PC-9 (cell line): ENCODE data around the gene LRRC74A. TPM values are rescaled to one million over a fixed set of nuclear protein-coding genes. Genes with fewer than 3 reads are reported as not detected.

ENCODE experiments used
- BruUV-seq: library from RNA; stranded (reverse); fragments of 400-500 nt; replicated peaks from 2 replicates; lab custom pipeline; 2021; lab: Mats Ljungman, UMichigan
- CTCF ChIA-PET: fragments of 300-600 bp; sonication (Branson Sonifier 250); formaldehyde crosslinking; loops from one replicate; lab custom pipeline; 2022; ENCODE audit warnings: antibody characterized with exemption; lab: Charles Lee
- POLR2A ChIA-PET: fragments of 300-600 bp; sonication (Branson Sonifier 250); formaldehyde crosslinking; loops from one replicate; lab custom pipeline; 2022; ENCODE audit warnings: antibody characterized with exemption; ENCODE audit not compliant: unreplicated experiment; lab: Charles Lee
- DNase-seq, 2 experiments: peaks; one replicate each; pipeline versions ENCODE4 v3.0.0 to v3.0.0-alpha.2; 2015 to 2022; ENCODE audit warnings: mixed read lengths in 1 of 2
- H2AFZ ChIP-seq: fragments of 200-600 bp; sonication (generic); 2 replicates; pipeline ENCODE4 v1.8.1; 2017; ENCODE audit warnings: antibody characterized with exemption
- H3F3A ChIP-seq: fragments of 200-600 bp; sonication (generic); 2 replicates; pipeline ENCODE4 v1.8.1; 2017; ENCODE audit warnings: antibody characterized with exemption, mild to moderate bottlenecking, low read depth; ENCODE audit not compliant: insufficient read depth
- H3K27ac ChIP-seq: fragments of 200-600 bp; sonication (generic); 2 replicates; pipeline ENCODE4 v1.6.1; 2016; ENCODE audit warnings: mixed run types
- H3K27me3 ChIP-seq: fragments of 200-600 bp; sonication (generic); 2 replicates; pipeline ENCODE4 v1.6.1; 2016; ENCODE audit warnings: low read depth, mixed run types; ENCODE audit not compliant: insufficient read depth
- H3K36me3 ChIP-seq: fragments of 200-600 bp; sonication (generic); 2 replicates; pipeline ENCODE4 v1.6.1; 2016; ENCODE audit warnings: low read depth, mixed run types
- H3K4me1 ChIP-seq: fragments of 200-600 bp; sonication (generic); replicated peaks from 2 replicates; pipeline ENCODE4 v1.6.1; 2016; ENCODE audit warnings: mixed run types; ENCODE audit not compliant: insufficient read depth
- H3K4me2 ChIP-seq: fragments of 200-600 bp; sonication (generic); 2 replicates; pipeline ENCODE4 v1.6.1; 2017; ENCODE audit warnings: mixed run types
- H3K4me3 ChIP-seq: fragments of 200-600 bp; sonication (generic); 2 replicates; pipeline ENCODE4 v1.6.1; 2016; ENCODE audit warnings: mixed run types
- H3K79me2 ChIP-seq: fragments of 200-600 bp; sonication (generic); 2 replicates; pipeline ENCODE4 v1.6.1; 2017; ENCODE audit warnings: low read depth, mixed run types
- H3K9me2 ChIP-seq: fragments of 200-600 bp; sonication (generic); 2 replicates; pipeline ENCODE4 v1.8.1; 2017; ENCODE audit warnings: mild to moderate bottlenecking; ENCODE audit not compliant: insufficient read depth
- H3K9me3 ChIP-seq: fragments of 200-600 bp; sonication (generic); 2 replicates; pipeline ENCODE4 v1.8.1; 2016; ENCODE audit warnings: low read depth; ENCODE audit not compliant: insufficient read depth
- H4K20me1 ChIP-seq: fragments of 200-600 bp; sonication (generic); 2 replicates; pipeline ENCODE4 v1.8.1; 2017; ENCODE audit not compliant: insufficient read depth
- EZH2 ChIP-seq: fragments of 200-600 bp; sonication (generic); IDR thresholded peaks from 2 replicates; pipeline ENCODE4 v1.8.0; 2017; ENCODE audit warnings: antibody characterized with exemption, low read depth
- intact Hi-C: fragments of 100-400 bp; cut with micrococcal nuclease; formaldehyde crosslinking; loops from one replicate; pipeline ENCODE4 v1.10.0; 2022; ENCODE audit not compliant: unreplicated experiment
- total RNA-seq: library from RNA; stranded (reverse); gene quantifications from 2 replicates; pipeline ENCODE4 v1.2.3, GENCODE V29; 2021
- TF ChIP-seq, protein P1 (sequence below): fragments of 200-600 bp; sonication (generic); conservative IDR thresholded peaks from 2 replicates; pipeline ENCODE4 v1.6.1; 2017; ENCODE audit warnings: mixed run types, antibody characterized with exemption, mild to moderate bottlenecking, moderate library complexity

Gene LRRC74A
- total RNA-seq, 1 experiment from 2014 or later: not detected

DNA sequence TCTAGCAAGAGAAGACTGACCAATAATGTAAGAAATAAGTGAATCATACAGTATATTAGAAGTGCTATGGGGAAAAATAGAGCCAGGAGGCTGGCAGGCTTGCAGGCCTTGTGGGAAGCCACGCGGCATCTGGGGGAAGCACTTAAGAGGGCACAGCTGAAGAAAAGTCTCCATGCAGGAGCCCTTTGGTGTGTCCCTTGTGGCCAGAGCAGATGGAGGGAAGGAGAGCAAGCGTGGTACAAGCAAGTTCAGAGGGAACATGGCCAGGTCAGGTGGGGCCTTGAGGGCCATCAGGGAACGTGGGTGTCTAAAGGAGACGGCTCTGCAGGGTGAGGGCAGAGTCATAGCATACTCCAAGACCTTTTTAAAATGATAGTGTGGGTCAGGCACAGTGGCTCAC is 51.7 kb downstream of the LRRC74A start:
- Histone ChIP-seq H3K4me3 (no peak overlapping the region), H3K27me3 (no peaks in the 10 kb centered on the region), H3K4me2 (no peak overlapping the region), H3K79me2 (no peaks in the 10 kb centered on the region), H3F3A (no peaks in the 10 kb centered on the region), H4K20me1 (no peaks in the 10 kb centered on the region), H3K4me1 (no peaks in the 10 kb centered on the region), H3K9me2 (no peaks in the 10 kb centered on the region), H2AFZ (no peak overlapping the region), H3K27ac (no peak overlapping the region), H3K9me3 (peaks cover 13% of the 10 kb centered on the region), H3K36me3 (no peaks in the 10 kb centered on the region)
- TF ChIP-seq EZH2: no peak
- TF ChIP-seq, protein P1, sequence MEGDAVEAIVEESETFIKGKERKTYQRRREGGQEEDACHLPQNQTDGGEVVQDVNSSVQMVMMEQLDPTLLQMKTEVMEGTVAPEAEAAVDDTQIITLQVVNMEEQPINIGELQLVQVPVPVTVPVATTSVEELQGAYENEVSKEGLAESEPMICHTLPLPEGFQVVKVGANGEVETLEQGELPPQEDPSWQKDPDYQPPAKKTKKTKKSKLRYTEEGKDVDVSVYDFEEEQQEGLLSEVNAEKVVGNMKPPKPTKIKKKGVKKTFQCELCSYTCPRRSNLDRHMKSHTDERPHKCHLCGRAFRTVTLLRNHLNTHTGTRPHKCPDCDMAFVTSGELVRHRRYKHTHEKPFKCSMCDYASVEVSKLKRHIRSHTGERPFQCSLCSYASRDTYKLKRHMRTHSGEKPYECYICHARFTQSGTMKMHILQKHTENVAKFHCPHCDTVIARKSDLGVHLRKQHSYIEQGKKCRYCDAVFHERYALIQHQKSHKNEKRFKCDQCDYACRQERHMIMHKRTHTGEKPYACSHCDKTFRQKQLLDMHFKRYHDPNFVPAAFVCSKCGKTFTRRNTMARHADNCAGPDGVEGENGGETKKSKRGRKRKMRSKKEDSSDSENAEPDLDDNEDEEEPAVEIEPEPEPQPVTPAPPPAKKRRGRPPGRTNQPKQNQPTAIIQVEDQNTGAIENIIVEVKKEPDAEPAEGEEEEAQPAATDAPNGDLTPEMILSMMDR: no peak
- no peak for DNase-seq
- no TSS peak for BruUV-seq
- intact Hi-C loops: loop anchor here (2.0 to 10.0 kb wide), 3 partner anchors 27 to 823 kb away; partner anchors contain the start of genes AHSA1 and VIPAS39
- POLR2A ChIA-PET: no interaction called here
- CTCF ChIA-PET: interaction anchor here (8.7 kb wide), 1 partner anchor 192 kb away, joined by 151 read pairs; no protein-coding TSS in a partner anchor

DNA sequence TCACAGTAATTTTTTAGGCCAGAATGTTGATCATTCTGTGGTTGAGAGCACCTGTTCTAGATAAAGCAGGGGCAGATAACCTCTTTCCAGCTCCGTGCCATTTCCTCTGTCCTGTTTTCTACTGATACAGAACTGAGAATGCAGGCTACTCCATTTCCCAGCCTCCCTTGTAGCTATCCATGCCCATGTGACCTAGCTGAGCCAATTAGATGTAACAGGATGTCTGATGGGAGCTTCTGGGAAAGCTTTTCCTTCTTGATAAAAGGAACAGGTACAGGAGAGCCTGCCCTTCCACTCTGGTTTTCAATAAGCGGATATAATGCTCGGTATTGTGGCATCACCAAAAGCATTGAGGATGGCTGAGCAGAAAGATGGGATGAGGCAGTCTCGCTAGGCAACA is 54.2 kb downstream of the LRRC74A start:
- H4K20me1 ChIP-seq: no peaks in the 10 kb centered on the region
- no peak for DNase-seq
- no peak overlapping the region for H3K4me3 ChIP-seq
- H3K4me2 ChIP-seq: no peak overlapping the region
- ChIA-PET CTCF (interaction anchor here (0.7 to 0.8 kb wide), 2 partner anchors 156 to 187 kb away, joined by 3 to 10 read pairs; no protein-coding TSS in a partner anchor), POLR2A (interaction anchor here (0.6 to 0.7 kb wide), 2 partner anchors 81 to 185 kb away, joined by 4 to 11 read pairs; no protein-coding TSS in a partner anchor)
- no peaks in the 10 kb centered on the region for H3K9me2 ChIP-seq
- intact Hi-C loops: no loop called here
- no peaks in the 10 kb centered on the region for H3F3A ChIP-seq
- H2AFZ ChIP-seq: no peak overlapping the region
- BruUV-seq: no TSS peak
- H3K4me1 ChIP-seq: no peaks in the 10 kb centered on the region
- H3K36me3 ChIP-seq: no peaks in the 10 kb centered on the region
- H3K27ac ChIP-seq: no peak overlapping the region
- H3K9me3 ChIP-seq: peaks cover 5% of the 10 kb centered on the region
- TF ChIP-seq, protein P1: no peak
- TF ChIP-seq EZH2: no peak
- H3K79me2 ChIP-seq: no peaks in the 10 kb centered on the region
- H3K27me3 ChIP-seq: no peaks in the 10 kb centered on the region

DNA sequence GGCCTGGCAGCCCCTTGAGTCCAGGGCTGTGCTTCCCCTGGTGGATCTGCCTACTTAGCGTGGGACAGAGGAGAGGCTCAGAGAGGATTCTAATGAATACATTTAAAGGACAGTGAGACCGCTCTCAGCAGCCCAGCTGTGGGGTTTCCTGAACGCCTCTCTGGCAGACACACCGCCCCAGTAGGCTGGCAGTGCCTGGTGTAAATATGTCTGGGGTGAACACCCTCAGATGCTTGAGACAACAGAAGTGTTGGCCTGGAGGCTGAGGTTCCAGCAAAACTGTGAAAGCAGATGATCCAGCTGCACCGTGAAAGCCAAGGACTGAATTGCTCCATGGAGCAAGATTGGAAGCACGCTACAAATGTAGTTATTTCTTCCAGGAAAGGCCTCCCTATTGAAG is 55.1 kb downstream of the LRRC74A start:
- H2AFZ ChIP-seq: no peak overlapping the region
- H3K4me2 ChIP-seq: no peak overlapping the region
- H3F3A ChIP-seq: no peaks in the 10 kb centered on the region
- H4K20me1 ChIP-seq: no peaks in the 10 kb centered on the region
- no peak for DNase-seq
- POLR2A ChIA-PET: no interaction called here
- H3K36me3 ChIP-seq: no peaks in the 10 kb centered on the region
- CTCF ChIA-PET: no interaction called here
- no peaks in the 10 kb centered on the region for H3K9me3 ChIP-seq
- no peaks in the 10 kb centered on the region for H3K79me2 ChIP-seq
- H3K4me3 ChIP-seq: no peak overlapping the region
- no peak for TF ChIP-seq EZH2
- TF ChIP-seq, protein P1: no peak
- intact Hi-C loops: no loop called here
- H3K27ac ChIP-seq: no peak overlapping the region
- no TSS peak for BruUV-seq
- no peaks in the 10 kb centered on the region for H3K9me2 ChIP-seq
- H3K4me1 ChIP-seq: no peaks in the 10 kb centered on the region
- no peaks in the 10 kb centered on the region for H3K27me3 ChIP-seq
